A204.1 (cell line): ENCODE measurements around the gene BBX.
"Not testable (repeated sequence)": the region's sequence is repeated elsewhere in the genome, so short reads cannot be mapped to it uniquely, and the experiment has no call there.

Experiments
- FAIRE-seq: peaks from 2 replicates; lab custom pipeline; 2012; peaks lifted over from hg19 to GRCh38; lab: Jason Lieb, UNC

BBX gene

DNA sequence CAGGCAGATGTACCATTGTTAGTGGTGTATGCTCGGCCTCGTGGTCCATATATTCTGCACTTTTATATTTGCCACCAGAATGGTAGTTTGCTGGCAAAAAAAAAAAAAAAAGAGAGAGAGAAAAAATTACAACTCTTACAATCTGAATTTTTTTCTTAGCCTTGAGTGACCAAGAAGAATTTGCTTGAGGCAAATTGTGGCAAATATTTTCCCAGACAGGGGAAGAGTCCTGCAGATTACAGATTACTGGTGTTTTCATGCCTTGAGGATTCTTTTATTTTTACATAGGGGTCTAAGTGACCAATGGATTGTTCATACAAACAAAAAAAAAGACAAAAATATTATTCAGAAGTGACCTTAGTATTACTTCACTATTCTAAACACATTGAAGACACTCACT is 283.3 kb downstream of the BBX start:
- no peak for FAIRE-seq

DNA sequence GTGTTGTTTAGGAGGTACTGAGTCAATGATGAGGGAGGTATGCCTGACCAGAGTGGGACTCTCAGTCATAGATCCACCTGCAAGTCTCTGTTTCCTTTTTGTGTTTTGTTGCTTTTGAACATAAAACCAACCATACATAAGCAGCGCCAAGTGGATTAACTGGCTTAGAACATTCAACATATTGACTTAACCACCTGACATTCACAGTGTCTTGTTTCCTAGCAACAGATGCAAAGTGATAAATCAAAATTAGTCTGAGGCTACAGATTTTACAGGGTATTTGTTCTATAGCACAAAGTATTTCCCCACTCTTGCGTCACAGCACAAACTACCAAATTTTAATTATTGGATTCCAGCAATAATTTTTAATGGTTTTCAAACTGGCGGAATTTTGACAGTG is 283.8 kb downstream of the BBX start:
- no peak for FAIRE-seq

DNA sequence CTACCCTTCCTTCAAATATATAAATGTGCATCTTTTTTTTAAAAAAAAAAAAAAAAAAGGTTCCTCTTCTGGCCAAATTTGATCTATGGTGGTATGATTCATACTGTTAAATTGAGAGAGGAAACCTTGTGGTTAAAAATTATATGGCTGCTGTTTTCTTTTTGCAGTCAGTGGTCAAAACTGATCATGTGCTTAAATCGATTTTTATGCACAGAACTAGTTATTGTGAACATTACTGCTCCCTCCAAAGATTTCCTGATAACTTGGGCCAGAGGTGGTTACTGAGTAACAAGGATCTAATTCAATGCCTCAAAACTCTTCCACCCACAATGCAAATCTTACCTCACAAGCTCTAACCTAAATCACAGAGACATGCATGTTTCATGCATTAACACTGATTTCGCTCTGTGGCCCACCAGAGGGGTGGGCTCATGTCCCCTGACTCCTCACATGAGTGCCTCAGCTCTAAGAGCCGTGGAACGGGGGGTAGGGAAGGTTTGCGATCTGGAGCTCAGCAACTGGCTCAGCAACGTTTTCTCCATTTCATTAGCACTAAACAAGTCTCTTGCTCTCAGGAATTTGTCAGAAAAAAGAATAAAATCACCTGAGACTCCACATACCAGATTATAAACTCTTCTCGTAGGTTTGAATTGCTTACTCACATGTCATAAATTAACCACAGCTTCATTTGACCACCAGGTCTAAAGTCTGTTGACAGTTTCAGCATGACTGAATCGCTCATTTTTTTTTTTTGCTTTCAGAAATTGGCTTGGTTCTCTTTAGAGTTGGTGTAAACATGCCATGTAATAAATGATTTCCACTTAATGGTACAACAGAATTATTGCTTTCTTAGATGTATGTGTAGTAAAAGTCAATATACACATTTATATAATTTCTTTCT is 287.7 kb downstream of the BBX start:
- FAIRE-seq, result no peak

DNA sequence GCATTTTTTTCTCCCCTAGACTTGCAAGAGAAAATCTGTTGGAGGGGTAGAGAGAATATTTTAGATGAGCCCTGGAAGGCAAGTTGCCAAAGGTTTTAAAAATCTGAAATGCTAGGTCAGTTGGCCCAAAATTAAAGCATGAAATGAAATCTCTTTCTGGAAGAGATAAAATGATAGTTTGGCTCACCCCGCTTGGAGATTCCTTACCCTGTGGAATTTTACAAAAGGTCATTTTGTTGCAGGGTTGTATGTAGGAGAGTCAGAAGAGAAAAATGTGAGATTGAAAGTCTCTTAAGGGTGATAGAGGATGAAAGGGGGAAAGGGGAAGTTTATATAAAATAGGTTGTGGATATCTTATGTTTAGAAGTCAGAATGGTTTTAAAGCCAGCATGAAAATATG is 290.3 kb downstream of the BBX start:
- no peak for FAIRE-seq

DNA sequence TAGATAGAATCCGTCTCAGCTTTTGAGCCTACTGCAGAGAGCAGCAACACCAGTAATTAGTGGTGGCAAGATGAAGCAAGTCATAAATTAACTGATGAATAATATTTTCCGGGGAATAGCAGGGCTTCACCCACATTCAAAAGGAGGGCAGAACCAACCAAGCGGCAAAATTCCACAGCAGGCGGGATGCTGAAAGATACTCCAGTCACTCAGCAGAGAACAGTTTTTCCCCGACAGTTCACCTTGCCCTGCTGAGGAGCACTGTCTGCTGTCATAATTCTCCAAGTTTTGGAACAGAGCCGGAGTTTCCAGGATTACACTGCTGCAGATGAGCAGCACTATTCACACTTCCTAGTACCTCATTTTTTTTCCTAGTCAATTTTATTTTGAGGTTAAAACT is 293.3 kb downstream of the BBX start:
- no peak for FAIRE-seq

DNA sequence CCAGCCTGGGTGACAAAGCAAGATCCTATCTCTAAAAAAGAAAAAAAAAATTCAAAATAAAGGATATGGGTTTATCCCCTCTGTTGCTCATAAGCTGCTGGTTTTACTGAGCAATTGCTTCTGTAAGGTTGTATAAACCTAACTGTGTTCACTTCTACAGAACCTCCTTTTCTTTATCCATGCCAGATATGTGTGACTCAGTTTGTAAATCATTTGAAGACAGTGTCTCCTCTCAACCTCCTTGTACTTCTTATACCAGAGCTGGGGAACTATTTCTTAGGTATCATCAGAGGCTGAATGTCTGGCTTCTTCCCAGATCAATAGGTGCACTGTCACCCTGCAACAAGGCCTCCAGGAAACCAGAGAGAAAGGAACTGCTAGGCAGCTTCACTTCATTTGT is 294.3 kb downstream of the BBX start:
- no peak for FAIRE-seq

DNA sequence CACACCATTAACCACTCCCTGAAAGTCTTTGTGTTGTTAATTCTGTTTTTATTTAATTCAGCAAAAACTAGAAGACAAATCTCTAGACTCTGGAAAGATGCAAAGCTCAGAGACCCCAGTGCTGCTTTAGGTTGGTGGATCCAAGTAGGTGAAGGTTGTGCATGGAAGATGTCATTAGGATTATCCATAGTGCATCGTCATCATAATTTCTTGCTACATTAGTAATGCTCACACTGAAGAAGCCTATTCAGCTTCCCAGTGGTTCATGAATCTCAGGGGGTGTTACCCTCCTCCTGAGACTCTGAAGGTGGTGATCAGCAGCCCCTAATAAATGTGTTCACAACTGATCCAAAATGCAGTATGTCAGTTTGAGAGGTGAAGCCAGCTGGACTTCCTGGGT is 295.3 kb downstream of the BBX start:
- FAIRE-seq, result no peak

DNA sequence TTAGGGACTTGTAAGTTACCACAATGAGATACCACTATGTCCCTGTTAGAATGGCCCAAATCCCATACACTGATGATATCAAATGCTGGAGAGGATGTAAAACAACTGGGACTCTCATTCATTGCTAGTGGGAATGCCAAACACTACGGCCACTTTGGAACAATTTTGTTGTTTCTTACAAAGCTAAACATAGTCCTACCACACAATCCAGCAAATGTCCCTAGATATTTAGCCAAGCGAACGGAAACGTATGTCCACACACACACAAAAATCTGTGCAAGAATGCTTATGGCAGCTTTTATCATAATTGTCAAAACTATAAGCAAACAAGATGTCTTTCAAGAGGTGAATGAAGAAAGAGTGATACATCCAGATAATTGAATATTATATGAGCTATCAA is 296.9 kb downstream of the BBX start:
- no peak for FAIRE-seq

DNA sequence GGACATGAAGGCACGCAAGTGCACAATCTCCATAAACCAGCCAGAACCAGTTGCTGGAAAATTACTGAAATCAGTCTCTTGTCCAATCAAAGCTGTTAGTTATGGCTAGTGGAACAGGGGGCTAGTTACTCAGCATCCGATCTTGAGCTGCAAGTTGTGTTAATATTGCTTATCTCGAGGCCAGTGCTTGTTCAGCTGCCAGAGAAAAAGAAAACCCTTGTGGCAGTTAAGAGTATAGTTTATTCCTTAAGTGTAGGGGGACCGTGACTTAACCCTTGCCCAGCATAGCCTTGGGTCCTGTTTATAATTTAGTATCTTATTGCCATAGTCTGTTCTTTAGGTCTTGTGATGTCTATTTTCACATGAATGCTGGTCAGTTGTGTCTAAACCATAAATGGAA is 299.5 kb downstream of the BBX start:
- no peak for FAIRE-seq

DNA sequence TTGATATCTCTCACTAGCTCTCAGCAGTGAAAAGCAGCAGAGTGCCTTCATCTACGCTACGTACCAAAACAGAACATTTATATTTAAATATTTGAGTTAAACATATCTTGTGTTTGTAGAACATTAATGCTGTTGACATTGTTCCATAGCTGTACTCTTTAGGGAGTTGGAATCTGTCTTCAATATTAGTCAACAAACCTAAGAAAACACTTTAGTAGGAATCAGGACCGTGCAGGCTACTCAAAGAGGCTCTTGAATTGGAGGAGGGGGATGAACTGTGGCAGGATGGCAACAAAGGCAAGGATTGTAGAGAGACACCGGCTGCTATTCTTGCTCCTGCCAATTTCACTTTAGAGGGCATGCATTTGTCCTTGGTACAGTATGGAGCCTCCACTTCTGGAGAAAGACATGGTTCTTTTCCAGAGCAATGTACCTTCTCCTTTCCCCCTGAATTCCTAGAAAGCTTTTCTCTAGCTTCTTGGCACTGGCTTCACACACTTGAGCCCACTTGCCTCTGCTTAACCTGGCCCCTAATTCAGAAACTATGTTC is 302.1 kb downstream of the BBX start:
- FAIRE-seq, result no peak

DNA sequence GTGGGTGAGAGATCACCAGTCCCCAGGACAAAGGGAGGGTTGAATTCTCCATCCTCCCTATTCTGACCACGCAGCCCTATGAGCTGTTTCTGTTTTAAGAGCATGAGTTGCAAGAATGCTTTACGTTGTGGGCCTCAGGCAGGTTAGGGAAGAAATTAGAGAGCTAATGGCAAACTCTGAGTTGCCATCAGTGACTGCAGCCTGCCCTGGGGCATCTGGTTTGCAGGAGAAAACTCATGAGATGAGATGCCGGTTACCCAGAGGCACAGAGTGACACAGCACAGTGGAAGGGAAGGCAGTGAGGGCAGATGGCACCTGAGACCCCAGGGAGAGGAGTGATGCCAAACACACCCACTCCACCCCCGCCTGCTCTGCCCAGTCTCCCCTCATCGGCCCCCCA is 302.8 kb downstream of the BBX start:
- no peak for FAIRE-seq

DNA sequence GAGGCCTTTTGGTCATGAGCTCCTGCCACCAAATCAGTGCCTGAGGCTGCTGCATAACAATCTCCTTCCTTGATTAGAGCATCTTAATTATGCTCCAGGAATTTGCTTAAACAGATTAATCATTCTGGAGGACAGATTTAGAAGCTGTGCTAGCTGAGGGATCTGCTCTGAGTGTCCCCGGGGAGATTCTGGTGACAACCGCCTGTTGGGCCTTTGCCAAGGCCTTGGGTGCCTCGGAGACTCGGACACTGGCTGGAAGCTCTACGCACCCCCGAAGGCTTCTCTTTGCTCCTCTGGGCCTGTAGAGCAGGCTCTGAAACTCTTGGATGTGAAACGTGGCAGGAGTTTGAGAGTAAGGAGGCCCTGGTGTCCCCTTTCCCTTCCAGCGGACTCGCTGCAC is 304.0 kb downstream of the BBX start:
- FAIRE-seq, result no peak

DNA sequence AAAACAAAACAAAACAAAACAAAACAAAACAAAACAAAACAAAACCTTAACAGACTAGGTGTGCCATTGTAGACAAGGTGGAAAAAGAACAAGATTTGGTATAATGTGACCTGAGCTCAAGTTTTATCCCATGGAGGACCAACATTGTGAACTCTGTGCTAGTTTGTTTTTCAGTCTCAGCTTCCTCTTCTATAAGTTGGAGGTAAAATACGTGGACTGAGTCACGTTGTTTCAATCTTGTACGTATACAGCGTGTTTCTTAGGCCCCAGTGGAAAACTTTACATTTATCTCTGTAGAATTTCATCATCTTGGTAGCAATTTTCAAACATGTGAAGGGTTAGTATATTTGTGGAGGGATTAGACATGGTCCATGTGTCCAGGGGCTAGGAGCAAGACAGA is 306.4 kb downstream of the BBX start:
- no peak for FAIRE-seq

DNA sequence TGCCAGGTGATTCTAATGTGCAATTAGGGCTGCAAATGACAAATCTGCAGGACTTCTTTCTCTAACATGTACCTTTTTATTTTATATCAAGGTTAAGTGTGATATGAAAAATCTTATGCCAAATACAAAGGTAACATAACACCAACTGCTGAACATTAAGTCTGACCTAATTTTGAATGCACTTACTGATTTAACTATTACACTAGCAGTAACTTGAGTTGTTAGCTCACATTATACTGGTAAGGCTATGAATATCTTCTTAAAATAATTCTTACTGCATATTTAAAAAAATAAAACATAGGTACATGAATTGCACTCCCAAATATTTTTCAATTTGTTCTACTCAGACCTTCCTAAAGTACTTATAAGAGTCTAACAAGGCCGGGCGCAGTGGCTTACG is 308.8 kb downstream of the BBX start:
- no peak for FAIRE-seq

DNA sequence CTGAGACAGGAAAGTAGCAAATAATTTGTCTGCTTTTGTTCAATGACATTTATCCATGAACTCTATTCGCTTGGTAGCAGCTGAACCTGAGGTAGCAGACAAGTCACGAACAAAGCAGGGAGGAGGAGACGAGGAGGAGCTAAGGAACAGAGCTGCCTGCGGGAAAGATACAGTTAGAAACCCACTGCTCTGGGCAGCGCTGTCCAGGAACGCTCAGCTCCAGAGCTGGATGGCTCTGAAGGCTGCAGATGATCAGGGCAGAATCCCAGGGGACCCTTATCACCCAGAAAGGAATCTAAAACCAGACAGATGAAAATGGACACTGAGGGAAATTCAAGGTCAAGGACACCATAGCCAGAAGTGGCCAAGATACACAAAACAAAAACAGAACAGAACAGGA is 310.3 kb downstream of the BBX start:
- no peak for FAIRE-seq

DNA sequence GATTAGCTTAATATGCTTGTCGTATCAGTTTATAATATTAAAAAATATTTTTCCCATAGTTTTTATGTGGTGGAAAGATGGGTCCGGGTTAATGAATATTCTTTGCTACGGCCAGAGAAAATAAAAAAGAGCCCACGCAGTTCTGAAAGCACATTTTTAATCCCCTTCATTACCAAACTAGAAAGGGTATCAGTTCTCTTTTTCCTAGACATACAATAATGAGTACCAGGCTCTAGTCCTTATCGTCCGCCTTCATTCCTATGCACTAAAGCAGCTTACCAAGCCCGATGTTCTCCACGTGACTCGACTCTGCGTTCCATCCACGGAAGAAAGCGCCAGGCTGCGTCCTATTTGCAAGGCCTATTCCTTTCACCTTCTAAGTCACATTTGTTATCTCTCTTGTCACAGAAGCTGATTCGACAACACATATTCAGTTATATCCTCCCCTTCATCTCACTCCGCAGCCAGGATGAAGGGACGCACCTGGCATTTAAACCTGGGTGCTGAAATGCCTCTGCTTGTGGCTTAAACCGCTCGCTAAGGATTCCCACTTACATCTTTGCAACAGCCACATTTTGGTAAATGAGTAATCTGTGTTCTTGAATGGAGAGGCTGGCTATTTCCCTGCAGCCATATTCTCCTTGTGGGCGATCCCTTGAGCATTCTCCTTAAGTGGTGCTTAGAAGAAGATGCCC is 311.1 kb downstream of the BBX start:
- no peak for FAIRE-seq

DNA sequence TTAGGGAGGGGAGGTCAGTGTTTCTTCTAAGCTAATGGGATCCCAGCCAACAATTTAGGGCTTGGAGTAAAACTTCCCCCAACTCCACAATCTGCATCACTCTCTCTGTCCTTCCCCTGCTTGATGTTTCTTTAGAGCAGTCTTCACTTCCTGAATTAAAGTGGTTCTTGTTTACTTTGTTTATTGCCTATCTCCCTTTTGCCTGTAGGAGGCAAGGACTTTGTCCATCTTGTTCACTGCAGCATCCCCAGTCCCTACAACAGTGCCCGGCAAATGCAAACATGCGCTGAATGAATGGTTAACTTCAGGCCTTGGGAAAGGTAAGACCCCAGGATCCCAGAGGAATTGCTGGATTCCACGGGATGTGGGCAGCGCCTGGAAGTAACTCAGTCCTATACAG is 312.2 kb downstream of the BBX start:
- not testable (repeated sequence) for FAIRE-seq

DNA sequence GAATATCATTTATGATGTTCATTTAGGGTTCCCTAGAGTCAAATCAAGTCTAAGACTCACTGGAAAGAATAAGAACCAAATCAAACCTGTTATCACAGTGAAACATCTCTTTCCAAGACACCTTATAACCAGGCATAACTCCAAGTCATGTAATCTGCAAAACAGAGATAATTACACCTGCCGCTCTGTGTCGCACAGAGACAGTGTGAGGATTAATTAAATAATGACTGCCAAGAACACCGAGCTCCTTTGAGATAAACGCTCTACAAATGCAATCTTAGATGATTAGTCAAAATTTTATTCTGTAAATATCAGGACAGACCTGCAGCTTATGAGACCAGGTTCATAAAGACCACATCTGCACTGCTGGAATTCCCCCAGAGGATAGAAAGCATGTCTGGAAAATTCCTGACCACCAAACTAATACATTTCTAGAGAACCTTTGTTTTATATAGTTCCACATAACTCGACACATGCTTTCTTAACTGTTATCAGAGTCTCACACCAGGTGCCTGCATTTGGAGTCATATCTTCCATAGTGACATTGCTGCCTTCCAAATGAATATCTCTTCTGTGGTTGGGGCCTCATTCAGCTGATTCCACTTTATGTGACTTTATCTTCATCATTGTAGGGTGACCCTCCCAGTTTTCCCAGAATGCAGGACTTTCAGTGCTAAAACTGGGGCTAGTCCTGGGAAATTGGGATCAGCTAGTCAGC is 315.3 kb downstream of the BBX start:
- no peak for FAIRE-seq

DNA sequence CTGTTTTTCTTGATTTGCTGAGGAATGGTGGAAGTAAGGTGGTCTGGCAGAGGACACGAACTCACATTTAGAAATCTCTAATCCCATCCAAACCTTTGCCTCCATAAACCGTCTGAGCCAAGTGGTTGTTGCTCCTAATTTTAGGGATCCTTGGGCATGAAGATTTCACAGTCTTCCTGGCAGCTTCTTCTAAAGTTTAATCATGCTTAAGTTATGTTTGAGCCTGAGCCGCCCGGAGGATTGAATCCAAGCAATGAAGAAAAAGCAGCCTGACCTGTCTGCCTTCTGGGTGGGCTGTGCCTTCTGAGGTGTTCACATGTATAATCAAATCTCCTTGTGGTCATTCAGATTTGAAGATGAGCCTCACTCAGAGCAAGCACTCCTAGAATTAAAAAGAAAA is 319.1 kb downstream of the BBX start:
- no peak for FAIRE-seq

DNA sequence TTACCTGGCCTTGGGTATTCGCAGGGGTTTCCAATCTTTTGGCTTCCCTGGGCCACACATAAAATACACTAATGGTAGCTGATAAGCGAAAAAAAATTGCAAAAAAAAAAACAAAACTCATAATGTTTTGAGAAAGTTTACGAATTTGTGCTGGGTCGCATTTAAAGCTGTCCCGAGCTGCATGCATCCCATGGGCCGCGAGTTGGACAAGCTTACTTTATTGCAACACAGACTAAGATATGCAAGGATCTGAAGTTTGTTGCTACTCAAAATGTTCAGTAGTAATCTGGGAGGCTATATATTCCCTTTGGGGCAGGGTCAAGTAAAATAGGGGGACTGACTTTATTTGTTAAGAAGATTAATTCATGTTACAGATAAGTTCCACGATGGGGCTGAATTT is 320.2 kb downstream of the BBX start:
- no peak for FAIRE-seq

DNA sequence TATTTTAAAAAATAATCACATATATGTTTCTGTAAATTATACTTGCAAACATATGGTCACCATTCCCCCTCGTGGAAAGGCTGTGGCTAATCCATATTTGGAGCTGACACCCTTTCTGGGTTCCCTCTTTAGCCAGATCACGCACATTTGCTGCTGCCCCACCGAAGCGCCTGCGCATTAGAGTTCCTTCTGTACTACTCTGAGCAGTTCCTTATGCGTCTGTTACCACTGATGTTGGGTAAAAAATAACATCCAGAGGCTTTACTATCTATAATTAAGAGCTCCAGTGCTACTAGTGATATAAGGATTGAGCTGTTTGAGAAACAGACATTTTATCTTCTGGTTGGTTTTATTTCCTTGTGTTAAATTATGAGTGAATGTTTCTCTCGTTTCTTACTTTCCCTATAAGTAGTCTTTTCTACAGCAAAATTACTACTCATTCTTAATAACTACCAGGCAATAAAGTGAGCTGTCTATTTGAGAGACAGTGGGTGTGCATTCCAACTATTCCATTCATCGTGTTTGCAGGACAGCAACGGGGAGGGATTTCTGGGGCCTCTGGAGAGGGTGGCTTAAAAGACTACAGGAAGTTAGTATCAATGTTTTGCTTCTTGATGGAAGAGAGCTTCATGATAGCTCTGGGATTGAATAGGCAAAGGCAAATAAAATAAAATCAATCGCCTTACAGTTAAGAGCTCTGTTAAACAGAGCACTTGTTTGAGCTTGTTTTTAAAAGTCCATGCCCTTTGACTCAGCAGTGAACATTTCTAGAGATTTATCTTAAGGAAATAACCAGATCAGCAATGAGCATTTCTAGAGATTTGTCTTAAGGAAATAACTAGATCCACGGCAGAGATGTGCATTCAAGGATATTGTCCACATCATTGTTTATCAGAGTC is 322.9 kb downstream of the BBX start:
- FAIRE-seq, result no peak

DNA sequence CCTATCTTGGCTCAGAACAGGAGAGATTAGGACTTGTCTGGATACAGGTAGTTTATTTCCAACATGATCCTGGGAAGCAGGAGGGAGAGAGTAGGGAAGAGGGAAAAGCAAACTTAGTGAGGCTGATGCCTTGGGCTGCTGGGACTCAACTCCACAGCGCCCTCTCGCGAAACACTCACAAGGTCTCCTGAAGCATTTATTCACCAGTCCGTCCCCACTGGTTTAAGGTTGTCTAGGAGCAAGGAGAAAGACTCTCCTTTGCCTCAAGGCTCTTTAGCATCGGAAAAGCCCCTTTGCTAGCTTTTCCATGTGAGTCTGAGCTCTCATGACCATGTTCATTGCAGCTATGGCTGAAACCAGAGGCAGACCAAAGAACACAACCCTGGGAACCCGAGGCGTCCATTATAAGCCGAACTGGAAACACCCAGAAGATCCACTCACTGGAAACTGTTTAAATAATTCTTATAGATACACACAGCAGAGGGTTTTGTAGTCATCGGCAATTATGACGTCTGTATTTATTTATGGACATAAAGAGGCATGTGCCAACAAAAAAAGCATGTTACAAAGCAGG is 323.6 kb downstream of the BBX start:
- no peak for FAIRE-seq
